Endothelial cell of hepatic sinusoid (primary cell): ENCODE measurements around the gene GNAS.
"Not testable (repeated sequence)": the region's sequence is repeated elsewhere in the genome, so short reads cannot be mapped to it uniquely, and the experiment has no call there.

Source experiments
- in situ Hi-C: cut with HindIII; loops from 2 replicates; pipeline ENCODE4 v1.10.0; 2017; ENCODE audit warnings: low sequenced_read_pairs

GNAS gene

DNA sequence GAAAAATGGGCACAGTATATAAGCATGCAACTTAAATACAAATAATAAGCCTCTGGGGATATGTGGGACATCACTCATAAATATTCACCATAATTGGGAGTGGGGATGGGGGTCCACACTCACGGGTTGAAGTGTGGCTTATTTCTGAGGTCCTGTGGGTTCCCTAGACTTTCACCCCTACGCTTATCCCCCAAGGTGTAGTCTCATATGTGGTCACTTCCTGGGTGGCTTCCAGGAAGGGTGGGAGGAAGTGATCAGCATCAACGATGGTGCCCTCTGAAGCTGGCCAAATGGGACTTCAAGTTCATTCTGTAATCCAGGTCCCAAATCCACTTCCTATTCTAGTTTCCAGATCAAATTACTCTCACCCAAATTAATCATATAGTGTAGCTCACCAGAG lies 59.5 kb downstream of the GNAS start:
- in situ Hi-C loops, result no loop called here

GRCh38 chr20:58913079-58913478 lies 60.6 kb downstream of the GNAS start:
- in situ Hi-C loops, result no loop called here

GRCh38 chr20:58918621-58919020 lies 66.1 kb downstream of the GNAS start:
- in situ Hi-C loops, result no loop called here

DNA sequence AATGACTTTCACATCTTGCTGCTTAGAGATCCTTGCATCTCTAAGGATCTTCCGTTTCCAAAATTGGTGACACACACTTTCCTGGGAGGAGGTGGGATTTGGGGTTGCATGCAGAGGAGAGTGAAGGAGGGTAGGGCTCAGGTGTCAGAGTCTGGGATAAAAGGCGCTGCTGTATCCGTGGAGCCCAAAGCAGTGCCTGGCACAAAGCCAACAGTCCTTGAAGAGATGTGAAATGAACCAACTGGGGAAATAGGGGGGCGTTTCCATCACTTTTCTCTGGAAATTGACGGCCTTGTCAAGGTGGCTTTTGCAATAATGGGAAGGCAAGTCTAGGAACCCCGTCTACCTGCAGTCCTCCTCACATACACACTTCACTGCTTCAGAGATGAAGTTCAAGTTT lies 69.0 kb downstream of the GNAS start:
- in situ Hi-C loops, result no loop called here

DNA sequence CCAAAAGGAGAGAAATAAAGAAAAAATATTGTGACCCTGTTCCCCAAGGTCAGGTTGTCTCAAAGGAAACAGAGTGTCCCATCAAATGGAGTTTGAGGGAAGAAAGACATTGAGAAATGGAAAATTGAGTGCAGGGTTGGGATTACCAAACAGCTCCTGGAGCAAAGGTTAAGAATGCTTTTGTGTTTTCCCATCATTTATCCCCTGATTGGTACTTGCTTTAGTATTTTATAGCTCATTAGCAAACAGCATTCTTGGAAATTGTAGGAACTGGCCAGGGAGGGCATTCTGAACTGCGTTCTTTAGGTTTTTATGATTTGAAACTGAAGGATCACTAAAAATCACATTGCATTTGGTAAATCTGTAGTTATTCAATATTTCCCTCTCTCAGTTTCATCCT lies 69.5 kb downstream of the GNAS start:
- in situ Hi-C loops, result no loop called here

DNA sequence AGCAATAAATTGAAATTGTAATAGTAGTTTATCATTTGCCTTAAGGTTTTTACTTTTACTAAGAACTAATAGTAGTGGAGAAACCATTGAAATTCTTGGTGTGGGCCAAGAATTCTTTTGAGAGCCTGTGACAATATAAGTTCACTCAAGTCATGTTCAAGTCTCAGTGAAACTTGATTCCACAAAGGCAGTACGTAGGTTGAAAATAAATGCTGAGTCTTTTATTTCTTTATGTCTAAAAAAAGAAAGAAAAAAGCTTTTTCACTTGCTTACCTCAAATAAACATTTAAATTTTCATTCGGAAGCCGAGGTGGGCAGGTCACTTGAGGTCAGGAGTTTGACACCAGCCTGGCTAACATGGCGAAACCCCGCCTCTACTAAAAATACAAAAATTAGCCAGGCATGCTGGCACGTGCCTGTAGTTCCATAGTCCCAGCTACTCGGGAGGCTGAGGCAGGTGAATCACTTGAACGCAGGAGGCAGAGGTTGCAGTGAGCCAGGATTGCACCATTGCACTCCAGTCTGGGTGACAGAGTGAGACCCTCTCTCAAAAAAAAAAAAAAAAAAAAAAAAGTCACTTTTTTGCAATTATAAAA lies 70.7 kb downstream of the GNAS start:
- in situ Hi-C loops, result no loop called here

- in situ Hi-C loops, result loop anchor here (5.0 kb wide), 1 partner anchor 45 kb away; no protein-coding TSS in a partner anchor
These were observed 74.4 kb downstream of the GNAS start for GRCh38 chr20:58926802-58927489.

- in situ Hi-C loops, result loop anchor here (5.0 kb wide), 1 partner anchor 45 kb away; no protein-coding TSS in a partner anchor
These were observed 75.1 kb downstream of the GNAS start for GRCh38 chr20:58927490-58928061.

- in situ Hi-C loops, result no loop called here
These were observed 78.0 kb downstream of the GNAS start for GRCh38 chr20:58930496-58930895.

DNA sequence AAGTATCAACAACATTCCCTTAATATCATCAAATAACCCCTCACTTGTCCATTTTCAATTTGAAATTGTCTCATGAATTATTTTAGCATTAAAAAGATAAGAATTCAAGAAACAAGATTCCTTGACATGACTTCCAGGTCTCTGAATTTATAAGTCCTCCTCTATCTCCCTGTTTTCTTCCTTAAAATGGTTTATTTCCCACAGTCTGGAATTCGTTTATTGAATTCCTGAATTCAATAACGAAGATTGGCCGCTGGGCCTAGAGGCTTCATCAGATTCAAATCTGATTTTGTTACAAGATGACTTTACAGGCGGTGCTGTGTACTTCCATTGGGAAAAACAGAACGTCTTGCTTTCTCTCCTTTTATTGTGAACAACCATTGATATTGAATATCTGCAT lies 79.7 kb downstream of the GNAS start:
- in situ Hi-C loops, result no loop called here

- in situ Hi-C loops, result no loop called here
These were observed 85.6 kb downstream of the GNAS start for GRCh38 chr20:58938078-58938477.

DNA sequence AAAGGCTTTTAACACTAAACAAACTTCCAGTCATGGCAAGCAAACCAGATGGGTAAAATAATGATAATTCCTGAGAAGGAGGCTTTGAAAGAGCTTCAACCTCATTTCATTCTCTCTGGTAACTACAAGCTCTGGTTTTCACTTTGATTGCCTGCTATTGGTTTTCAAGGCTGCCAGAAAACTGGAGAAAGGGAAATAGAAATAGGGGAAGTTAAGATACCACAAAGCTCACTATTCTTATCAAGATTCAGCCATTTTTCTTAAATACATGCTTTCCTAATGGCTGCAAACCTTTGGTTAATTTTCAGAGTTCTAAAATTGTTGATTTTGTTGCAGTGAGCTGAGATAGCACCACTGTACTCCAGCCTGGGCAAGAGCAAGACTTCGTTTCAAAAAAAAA lies 86.0 kb downstream of the GNAS start:
- in situ Hi-C loops, result no loop called here

DNA sequence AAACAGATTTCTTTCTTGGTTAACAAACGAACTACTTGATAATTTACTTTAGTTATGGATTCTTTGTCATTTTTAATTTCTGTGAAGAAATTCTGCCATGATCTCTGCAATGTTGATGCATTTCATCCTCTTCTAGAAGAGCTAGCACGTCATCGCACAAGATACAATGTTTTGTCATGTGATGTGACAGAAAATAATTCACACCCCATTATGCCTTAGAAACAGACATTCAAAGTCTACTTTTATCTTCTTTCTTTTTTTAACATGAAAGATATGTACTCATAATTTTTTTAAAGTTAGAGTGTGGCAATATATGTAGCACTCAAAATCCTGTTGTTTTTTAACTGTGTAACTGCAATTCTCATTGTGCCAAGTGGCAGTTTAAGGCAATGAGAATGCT lies 89.0 kb downstream of the GNAS start:
- in situ Hi-C loops, result no loop called here

GRCh38 chr20:58942549-58942948 lies 90.0 kb downstream of the GNAS start:
- in situ Hi-C loops, result no loop called here

DNA sequence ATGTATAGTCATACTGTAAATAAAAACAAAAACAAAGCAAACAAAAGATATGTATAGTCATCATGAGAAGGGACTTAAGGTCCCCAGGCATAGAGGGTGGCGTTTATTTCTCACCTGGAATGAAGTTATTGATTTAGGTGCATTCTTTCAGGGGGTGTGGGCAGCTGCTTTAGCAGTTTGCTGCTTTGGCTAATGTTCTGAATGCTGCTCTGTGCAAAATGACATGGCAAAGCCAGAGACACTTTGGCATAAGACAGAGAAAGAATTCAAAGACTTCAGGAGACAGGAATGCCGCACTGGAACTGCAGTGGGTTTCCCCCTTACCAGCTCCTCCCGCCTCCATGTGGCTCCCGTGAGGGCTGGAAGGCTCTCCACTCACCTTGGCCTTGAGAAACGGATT lies 92.1 kb downstream of the GNAS start:
- in situ Hi-C loops, result no loop called here

DNA sequence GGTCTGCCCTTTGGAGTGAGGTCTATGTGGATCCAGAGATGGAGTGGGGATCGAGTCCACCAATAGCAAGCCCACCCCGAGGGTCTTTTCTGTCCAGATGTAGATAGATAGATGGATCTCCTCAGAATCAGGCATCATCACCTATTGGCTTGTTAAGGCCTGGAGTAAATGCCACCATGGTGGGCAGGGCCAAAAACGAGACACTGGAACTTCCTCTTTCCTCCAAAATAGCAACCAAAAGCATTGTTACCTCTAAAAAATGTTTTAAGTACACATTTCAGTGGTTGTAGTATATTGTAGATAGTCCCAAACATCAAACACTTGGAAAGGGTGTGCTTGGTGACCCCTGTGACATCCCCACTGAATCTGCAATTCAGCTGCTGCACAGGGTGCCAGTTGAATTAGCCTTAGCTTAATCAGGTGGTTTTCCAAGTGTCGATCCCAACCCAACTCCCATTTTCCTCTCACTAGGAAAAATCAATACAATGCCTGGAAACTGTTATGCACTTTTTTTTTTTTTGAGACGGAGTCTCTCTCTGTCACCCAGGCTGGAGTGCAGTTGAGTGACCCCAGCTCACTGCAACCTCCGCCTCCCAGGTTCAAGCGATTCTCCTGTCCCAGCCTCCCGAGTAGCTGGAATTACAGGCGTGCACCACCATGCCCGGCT lies 93.6 kb downstream of the GNAS start:
- in situ Hi-C loops, result no loop called here

DNA sequence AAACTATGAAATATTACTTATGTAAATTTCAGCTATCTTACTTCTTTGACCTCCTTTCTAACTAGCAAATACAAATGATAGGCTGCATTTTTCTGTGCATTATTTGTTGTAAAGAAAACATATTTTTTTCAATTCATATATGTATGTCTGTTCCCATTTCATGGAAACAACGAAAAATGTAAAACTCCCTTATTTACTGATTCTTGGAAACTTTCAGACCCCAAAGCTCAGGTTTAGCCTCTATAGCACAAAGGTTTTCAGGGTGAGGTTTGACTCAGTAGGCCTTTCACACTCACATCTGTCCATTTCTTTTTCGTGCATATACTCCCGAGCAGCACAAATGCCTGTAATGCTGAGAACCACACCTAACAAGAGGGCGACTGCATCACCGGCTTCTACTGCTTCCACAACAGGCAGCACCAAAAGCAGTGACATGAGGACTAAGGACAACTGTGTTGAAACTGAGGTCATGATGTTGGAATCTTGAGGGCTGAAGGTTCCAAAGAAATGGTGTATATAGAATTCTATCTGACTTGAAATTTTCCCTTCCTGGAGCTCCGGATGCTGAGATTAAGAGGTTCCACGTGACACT lies 95.4 kb downstream of the GNAS start:
- in situ Hi-C loops, result not testable (repeated sequence)

DNA sequence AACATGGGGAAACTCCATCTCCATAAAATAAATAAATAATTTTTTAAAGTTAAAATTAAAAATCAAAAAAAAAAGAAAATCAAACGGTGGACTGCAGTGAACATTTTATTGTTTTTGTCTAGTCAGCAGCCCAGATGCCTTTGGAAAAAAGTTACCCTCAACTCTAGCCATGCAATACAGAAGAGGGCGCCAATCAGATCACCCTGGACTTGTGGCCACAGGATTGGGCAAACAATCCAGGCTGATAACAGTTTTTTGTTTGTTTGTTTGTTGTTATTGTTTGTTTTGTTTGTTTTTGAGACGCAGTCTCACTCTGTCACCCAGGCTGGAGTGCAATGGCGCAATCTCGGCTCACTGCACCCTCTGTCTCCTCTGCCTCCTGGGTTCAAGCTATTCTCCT lies 98.1 kb downstream of the GNAS start:
- in situ Hi-C loops, result no loop called here

GRCh38 chr20:58953050-58953449 lies 100.5 kb downstream of the GNAS start:
- in situ Hi-C loops, result no loop called here

GRCh38 chr20:58956078-58956477 lies 103.6 kb downstream of the GNAS start:
- in situ Hi-C loops, result no loop called here

GRCh38 chr20:58959652-58960051 lies 107.1 kb downstream of the GNAS start:
- in situ Hi-C loops, result no loop called here
